Tibial artery (tissue), 4 donors: ENCODE measurements around the gene MAPKAP1.

Source experiments
- DNase-seq, 2 donors: peaks; one replicate each; pipeline ENCODE4 v3.0.0-alpha.2; 2019
- H3K27ac ChIP-seq, 2 donors: fragments of 200-600 bp; sonication (generic) in 1 of 2; 1 replicate in 1 of 2; 2 replicates in 1 of 2; pipeline ENCODE4 v1.5.1; 2018 to 2019; ENCODE audit warnings: mild to moderate bottlenecking in 1 of 2
- H3K27me3 ChIP-seq, 2 donors: fragments of 200-600 bp; sonication (generic) in 1 of 2; one replicate each; pipeline versions ENCODE4 v1.5.1 to v1.6.0; 2016 to 2019
- H3K36me3 ChIP-seq, 3 donors: fragments of 200-600 bp; sonication (generic) in 2 of 3; one replicate each; pipeline ENCODE4 v1.5.1; 2016 to 2019; ENCODE audit warnings: mild to moderate bottlenecking in 2 of 3
- H3K4me1 ChIP-seq, 4 donors: fragments of 200-600 bp; sonication (generic) in 2 of 4; 1 replicate in 3 of 4; 2 replicates in 1 of 4; pipeline ENCODE4 v1.5.1; 2016 to 2019
- H3K4me3 ChIP-seq, 2 donors: fragments of 200-600 bp; sonication (generic) in 1 of 2; 1 replicate in 1 of 2; 2 replicates in 1 of 2; pipeline ENCODE4 v1.5.1; 2018 to 2019; ENCODE audit warnings: mild to moderate bottlenecking in 2 of 2
- H3K9me3 ChIP-seq, 3 donors: fragments of 200-600 bp; sonication (generic) in 1 of 3; one replicate each; pipeline ENCODE4 v1.5.1; 2016 to 2019
- CTCF ChIP-seq, 2 experiments: fragments of 200-600 bp in 1 of 2; fragments of 450-650 bp in 1 of 2; IDR thresholded peaks; one replicate each; pipeline ENCODE4 v1.5.1; 2017 to 2019; ENCODE audit warnings: antibody characterized with exemption in 2 of 2, mild to moderate bottlenecking in 1 of 2, moderate library complexity in 1 of 2
- intact Hi-C: fragments of 100-400 bp; cut with DNase I; formaldehyde crosslinking; loops from one replicate; pipeline ENCODE4 v1.15.0; 2023; ENCODE audit warnings: low total_unique reads

Gene MAPKAP1

GRCh38 chr9:125439434-125440272, 267.4 kb downstream of the MAPKAP1 start:
- Histone ChIP-seq H3K9me3 (no peaks in the 10 kb centered on the region), H3K4me1 (no peaks in the 10 kb centered on the region), H3K36me3 (peaks cover 13 to 62% (median 46%) of the 10 kb centered on the region in 3 donors), H3K4me3 (no peak overlapping the region), H3K27ac (no peak overlapping the region), H3K27me3 (no peaks in the 10 kb centered on the region)
- intact Hi-C loops: no loop called here
- DNase-seq: peak in 1 of 2 donors; percentile 40
- no peak for TF ChIP-seq CTCF (IDR thresholded peaks at IDR 0.05)

- DNase-seq: peak; percentile 9 to 52
- Histone ChIP-seq H3K4me3 (no peak overlapping the region), H3K9me3 (no peaks in the 10 kb centered on the region), H3K36me3 (peaks cover 13 to 53% (median 41%) of the 10 kb centered on the region in 3 donors), H3K4me1 (no peaks in the 10 kb centered on the region), H3K27ac (no peak overlapping the region), H3K27me3 (no peaks in the 10 kb centered on the region)
- intact Hi-C loops: no loop called here
- TF ChIP-seq CTCF (IDR thresholded peaks at IDR 0.05): no peak
Observed at GRCh38 chr9:125438506-125439433, 268.2 kb downstream of the MAPKAP1 start.

- H3K27ac ChIP-seq: no peak overlapping the region
- no peaks in the 10 kb centered on the region for H3K4me1 ChIP-seq
- DNase-seq: peak; percentile 11 to 52
- no peak for TF ChIP-seq CTCF (IDR thresholded peaks at IDR 0.05)
- H3K4me3 ChIP-seq: no peak overlapping the region
- no peaks in the 10 kb centered on the region for H3K9me3 ChIP-seq
- peaks cover 9 to 43% (median 31%) of the 10 kb centered on the region in 3 donors for H3K36me3 ChIP-seq
- H3K27me3 ChIP-seq: no peaks in the 10 kb centered on the region
- intact Hi-C loops: no loop called here
Observed at GRCh38 chr9:125437771-125438221, 269.2 kb downstream of the MAPKAP1 start.

- Histone ChIP-seq H3K36me3 (peaks cover 8 to 43% (median 27%) of the 10 kb centered on the region in 3 donors), H3K9me3 (no peaks in the 10 kb centered on the region), H3K27me3 (no peaks in the 10 kb centered on the region), H3K27ac (no peak overlapping the region), H3K4me1 (no peaks in the 10 kb centered on the region), H3K4me3 (no peak overlapping the region)
- intact Hi-C loops: no loop called here
- TF ChIP-seq CTCF (IDR thresholded peaks at IDR 0.05): no peak
- DNase-seq: peak; percentile 13 to 39
Observed at GRCh38 chr9:125436613-125437443, 270.2 kb downstream of the MAPKAP1 start.
